Esophagus squamous epithelium (tissue), 5 donors: ENCODE results near the gene CRACDL. TPM values are rescaled to one million over a fixed set of nuclear protein-coding genes. Genes with fewer than 3 reads are reported as not detected.

Experiments
- DNase-seq: peaks from one replicate; lab custom pipeline; 2025; lab: John Stamatoyannopoulos, UW
- H3K27ac ChIP-seq, 4 donors: fragments of 200-600 bp; sonication (generic); one replicate each; pipeline ENCODE4 v1.5.1; 2016 to 2019; ENCODE audit warnings: mild to moderate bottlenecking in 1 of 4
- H3K27me3 ChIP-seq, 4 donors: fragments of 200-600 bp; sonication (generic); 1 replicate in 3 of 4; 2 replicates in 1 of 4; pipeline versions ENCODE4 v1.5.1 to v1.6.0; 2017 to 2021; ENCODE audit warnings: antibody characterized with exemption in 1 of 4
- H3K36me3 ChIP-seq, 3 donors: fragments of 200-600 bp; sonication (generic); one replicate each; pipeline ENCODE4 v1.5.1; 2016 to 2019
- H3K4me1 ChIP-seq, 3 donors: fragments of 200-600 bp; sonication (generic); one replicate each; pipeline ENCODE4 v1.5.1; 2017 to 2019
- H3K4me3 ChIP-seq, 4 donors: fragments of 200-600 bp; sonication (generic); 1 replicate in 3 of 4; 2 replicates in 1 of 4; pipeline ENCODE4 v1.5.1; 2016 to 2019; ENCODE audit warnings: mild to moderate bottlenecking in 2 of 4, moderate library complexity in 1 of 4
- H3K9me3 ChIP-seq, 3 donors: fragments of 200-600 bp; sonication (generic); one replicate each; pipeline ENCODE4 v1.5.1; 2016 to 2019
- CTCF ChIP-seq, 6 experiments: fragments of 450-650 bp in 4 of 6; fragments of 200-600 bp in 2 of 6; sonication (generic) in 2 of 6; IDR thresholded peaks; one replicate each; pipeline ENCODE4 v1.5.1; 2016 to 2019; ENCODE audit warnings: antibody characterized with exemption in 6 of 6, mild to moderate bottlenecking in 4 of 6, moderate library complexity in 4 of 6
- POLR2A ChIP-seq, 4 donors: fragments of 450-650 bp; IDR thresholded peaks; one replicate each; pipeline ENCODE4 v1.6.1; 2017; ENCODE audit warnings: antibody characterized with exemption in 4 of 4, mild to moderate bottlenecking in 4 of 4, moderate library complexity in 3 of 4
- WGBS, 2 donors: methylation state at CpG; one replicate each; pipeline ENCODE4 v1.1.5; 2018; 5-methylcytosine and 5-hydroxymethylcytosine counted together
- intact Hi-C: fragments of 100-400 bp; cut with DNase I; formaldehyde crosslinking; loops from one replicate; pipeline ENCODE4 v1.15.0; 2022
- total RNA-seq, 4 donors: library from RNA; depleted of rRNA; stranded (reverse); fragments of >200 nt; gene quantifications; one replicate each; pipeline ENCODE4 v1.1.0, GENCODE V29; 2016
- donor health status: DM: yes; HTN: yes; CAD: no.

The CRACDL gene
- total RNA-seq, 4 donors from 2014 or later, result 6.5 to 33.6 (median 9.7) TPM

DNA sequence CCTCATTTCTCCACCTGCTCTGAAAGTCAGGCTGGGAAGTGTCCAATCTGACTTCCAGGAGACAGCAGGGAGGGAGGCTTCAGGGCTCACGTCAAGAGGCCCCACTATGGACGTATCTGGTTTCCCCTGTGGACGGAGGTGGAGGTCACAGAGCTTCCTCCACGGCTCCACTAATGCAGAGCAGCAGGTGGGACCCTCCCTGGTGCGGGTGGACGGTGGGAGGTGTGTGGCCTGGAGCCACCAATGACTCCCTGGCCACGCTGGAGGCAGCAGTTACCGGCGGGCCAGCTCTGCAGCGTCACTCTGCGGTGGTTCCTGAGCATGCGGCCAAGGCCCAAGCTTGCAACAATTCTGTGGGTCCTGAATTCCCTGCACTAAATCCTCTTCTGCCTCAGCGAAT is 9.0 kb downstream of the CRACDL start:
- H3K27ac ChIP-seq, result peak overlapping the region in 1 of 4 donors; percentile 50
- H3K36me3 ChIP-seq, result no peaks in the 10 kb centered on the region
- intact Hi-C loops, result no loop called here
- no peaks in the 10 kb centered on the region for H3K27me3 ChIP-seq
- H3K9me3 ChIP-seq, result no peaks in the 10 kb centered on the region
- no peak overlapping the region for H3K4me3 ChIP-seq
- H3K4me1 ChIP-seq, result peaks cover 0 to 23% (median 0%) of the 10 kb centered on the region in 3 donors
- 89 to 90% methylated on average over 4 to 13 of the region's 13 CpGs for WGBS, 2 donors
- TF ChIP-seq CTCF (IDR thresholded peaks at IDR 0.05) (no peak), POLR2A (IDR thresholded peaks at IDR 0.05) (no peak)
- DNase-seq, result no peak

DNA sequence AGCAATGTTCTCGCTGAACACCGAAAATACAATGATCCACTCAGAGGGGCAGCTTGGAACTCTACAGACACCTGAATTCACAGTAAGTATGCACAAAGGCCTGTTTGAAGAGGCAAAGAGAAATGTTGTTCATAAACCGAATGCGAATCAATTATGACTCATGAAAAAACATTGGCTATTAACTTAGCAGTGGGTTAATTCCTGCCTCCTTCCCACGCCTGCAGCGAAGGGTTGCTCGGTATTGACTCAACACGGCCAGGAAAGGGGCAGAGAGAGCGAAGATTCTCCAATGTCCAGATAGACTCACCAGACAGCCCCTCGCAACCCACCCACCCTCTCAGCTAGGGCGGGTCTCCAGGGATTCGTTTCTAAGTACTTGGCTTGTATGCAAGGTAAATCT is 9.4 kb downstream of the CRACDL start:
- no peak for DNase-seq
- 55 to 60% methylated on average over 11 to 12 of the region's 12 CpGs for WGBS, 2 donors
- no peak overlapping the region for H3K4me3 ChIP-seq
- intact Hi-C loops, result no loop called here
- TF ChIP-seq CTCF (IDR thresholded peaks at IDR 0.05), result no peak
- TF ChIP-seq POLR2A (IDR thresholded peaks at IDR 0.05), result no peak
- H3K36me3 ChIP-seq, result no peaks in the 10 kb centered on the region
- no peaks in the 10 kb centered on the region for H3K9me3 ChIP-seq
- H3K27ac ChIP-seq, result peak overlapping the region in 1 of 4 donors; percentile 50
- no peaks in the 10 kb centered on the region for H3K27me3 ChIP-seq
- H3K4me1 ChIP-seq, result peaks cover 0 to 27% (median 0%) of the 10 kb centered on the region in 3 donors

- Histone ChIP-seq H3K9me3 (no peaks in the 10 kb centered on the region), H3K4me3 (no peak overlapping the region), H3K27me3 (no peaks in the 10 kb centered on the region), H3K36me3 (no peaks in the 10 kb centered on the region), H3K4me1 (peaks cover 9 to 44% (median 10%) of the 10 kb centered on the region in 3 donors), H3K27ac (no peak overlapping the region)
- DNase-seq, result no peak
- intact Hi-C loops, result no loop called here
- WGBS, 2 donors, result 39 to 93% methylated on average over 2 to 4 of the region's 4 CpGs
- no peak for TF ChIP-seq POLR2A (IDR thresholded peaks at IDR 0.05)
- TF ChIP-seq CTCF (IDR thresholded peaks at IDR 0.05), result no peak
Measured at GRCh38 chr2:98924910-98925309, 11.1 kb downstream of the CRACDL start.

DNA sequence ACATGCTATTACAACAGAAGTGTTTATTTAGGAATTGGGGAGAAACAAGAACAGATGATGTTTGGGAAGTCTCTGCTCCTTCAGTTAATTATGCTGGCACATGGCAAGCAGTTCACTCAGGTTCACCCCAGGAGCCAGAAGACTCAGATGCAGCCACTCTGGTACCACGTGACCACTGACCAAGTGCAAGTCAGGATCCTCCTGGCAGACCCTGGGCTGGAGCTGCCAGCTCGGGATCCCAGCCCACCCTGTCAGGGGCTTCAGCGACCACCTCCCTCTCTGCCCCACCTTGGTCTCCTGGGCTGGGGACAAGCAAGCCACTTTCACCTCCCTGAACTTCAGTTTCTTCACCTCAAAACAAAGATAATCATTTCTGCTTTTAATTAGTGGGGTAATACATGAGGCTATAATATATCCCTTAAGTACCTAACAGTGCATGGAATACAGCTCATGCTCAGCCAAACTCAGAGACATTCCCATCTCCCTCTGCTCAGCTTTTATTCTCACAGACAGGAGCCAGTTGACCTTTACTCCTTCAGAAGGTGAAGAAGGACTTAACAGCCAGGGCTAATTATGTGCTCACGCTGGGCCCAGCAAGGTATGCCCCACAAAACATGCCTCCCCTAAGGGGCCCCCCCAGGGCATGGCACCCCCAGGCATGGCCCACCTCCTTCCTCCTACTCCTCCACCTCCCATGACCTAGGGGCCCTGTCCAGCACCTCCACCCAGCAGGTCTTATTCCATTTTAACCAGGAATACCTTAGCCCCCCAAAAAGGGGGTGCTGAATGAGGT is 11.8 kb downstream of the CRACDL start:
- Histone ChIP-seq H3K27me3 (no peaks in the 10 kb centered on the region), H3K27ac (no peak overlapping the region), H3K9me3 (no peaks in the 10 kb centered on the region), H3K4me3 (no peak overlapping the region), H3K36me3 (no peaks in the 10 kb centered on the region), H3K4me1 (peaks cover 9 to 45% (median 10%) of the 10 kb centered on the region in 3 donors)
- DNase-seq, result no peak
- WGBS, 2 donors, result 75 to 100% methylated on average over 2 to 4 of the region's 4 CpGs
- TF ChIP-seq POLR2A (IDR thresholded peaks at IDR 0.05) (no peak), CTCF (IDR thresholded peaks at IDR 0.05) (no peak)
- intact Hi-C loops, result no loop called here

- Histone ChIP-seq H3K27ac (no peak overlapping the region), H3K27me3 (no peaks in the 10 kb centered on the region), H3K4me3 (no peak overlapping the region), H3K4me1 (peaks cover 9 to 45% (median 10%) of the 10 kb centered on the region in 3 donors), H3K9me3 (no peaks in the 10 kb centered on the region), H3K36me3 (no peaks in the 10 kb centered on the region)
- peak in 2 of 6 experiments; percentile 13 to 64 for TF ChIP-seq CTCF (IDR thresholded peaks at IDR 0.05)
- no peak for TF ChIP-seq POLR2A (IDR thresholded peaks at IDR 0.05)
- intact Hi-C loops, result no loop called here
- 76 to 90% methylated on average over 1 of the region's 1 CpG for WGBS, 2 donors
- no peak for DNase-seq
Measured at GRCh38 chr2:98923244-98923940, 12.6 kb downstream of the CRACDL start.
